Epithelial cell of esophagus (primary cell): ENCODE data around the gene GARRE1.
A peak's percentile ranks its signal among the peaks of the same experiment; 100 is the strongest.

Experiments
- DNase-seq: peaks from one replicate; pipeline ENCODE4 v3.0.0; 2010; ENCODE audit warnings: low read depth
- H3K4me3 ChIP-seq: 2 replicates; pipeline ENCODE4 v1.5.1; 2011; ENCODE audit warnings: mild to moderate bottlenecking, low read length, control low read depth
- CTCF ChIP-seq: IDR thresholded peaks from 2 replicates; pipeline ENCODE4 v1.5.1; 2011; ENCODE audit warnings: low read depth, mild to moderate bottlenecking, low read length, control low read depth, inconsistent platforms; ENCODE audit not compliant: insufficient read depth; ENCODE audit errors: missing control alignments

The GARRE1 gene

DNA sequence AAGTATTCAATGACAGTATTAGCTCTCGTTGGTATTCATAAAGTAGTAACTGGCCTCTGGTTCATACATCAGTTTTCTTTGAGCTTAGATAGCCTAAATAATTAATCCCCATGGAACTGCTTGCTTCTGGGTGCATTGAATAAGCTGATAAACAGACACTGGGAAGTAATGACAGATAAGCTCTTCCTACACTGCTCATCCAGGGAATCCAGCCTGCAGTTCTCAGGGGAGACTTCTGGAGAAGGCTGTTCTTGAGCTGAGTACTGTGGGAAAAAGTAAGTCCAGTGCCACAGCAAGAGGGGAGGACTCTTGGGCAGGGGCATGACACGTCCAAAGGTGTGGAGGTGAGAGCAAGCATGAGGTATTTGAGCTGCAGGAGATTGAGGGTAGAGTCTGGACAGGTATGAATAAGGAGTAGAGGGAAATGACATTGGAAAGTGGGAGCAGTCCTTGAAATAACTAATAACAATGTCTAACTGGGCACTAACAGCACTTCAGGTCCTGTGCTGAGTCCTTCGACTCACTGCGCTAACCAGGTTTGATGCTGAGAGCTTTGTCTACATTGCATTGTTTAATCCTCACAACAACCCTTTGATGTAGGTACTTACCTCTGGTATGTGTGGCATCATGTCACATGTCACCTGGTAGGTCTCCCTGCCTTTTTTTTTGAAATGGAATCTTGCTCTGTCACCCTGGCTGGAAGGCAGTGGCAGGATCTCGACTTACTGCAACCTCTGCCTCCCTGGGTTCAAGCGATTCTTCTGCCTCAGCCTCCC is 7.2 kb downstream of the GARRE1 start:
- H3K4me3 ChIP-seq: no peak overlapping the region
- no peak for DNase-seq
- no peak for TF ChIP-seq CTCF

GRCh38 chr19:34263745-34264237 is 9.4 kb downstream of the GARRE1 start:
- no peak for TF ChIP-seq CTCF
- no peak overlapping the region for H3K4me3 ChIP-seq
- DNase-seq: no peak

DNA sequence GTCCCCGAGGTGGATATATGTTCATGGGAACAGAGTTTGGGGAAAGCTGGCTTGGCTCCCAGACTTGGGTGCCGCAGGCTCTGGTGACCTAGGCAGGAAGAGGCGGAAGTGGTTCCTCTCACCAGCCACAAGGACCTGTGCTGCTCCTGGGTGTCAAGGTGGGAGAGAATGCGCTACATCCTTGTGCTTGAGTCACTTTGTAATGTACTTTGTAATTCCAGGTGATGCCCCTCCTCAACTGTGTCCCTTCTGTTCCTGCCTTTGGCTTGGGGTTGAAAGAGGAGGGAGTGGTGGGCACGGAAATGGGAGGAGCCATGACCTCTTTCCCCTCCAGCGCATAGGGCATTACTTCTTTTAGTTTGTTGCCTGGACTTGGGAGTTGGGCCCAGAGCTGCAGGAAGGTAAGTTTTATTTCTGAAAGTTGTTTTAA is 10.9 kb downstream of the GARRE1 start:
- no peak for TF ChIP-seq CTCF
- DNase-seq: peak; percentile 79
- H3K4me3 ChIP-seq: no peak overlapping the region

- DNase-seq: no peak
- no peak for TF ChIP-seq CTCF
- H3K4me3 ChIP-seq: no peak overlapping the region
These were observed 14.7 kb downstream of the GARRE1 start for GRCh38 chr19:34269081-34269480.

GRCh38 chr19:34269489-34269888 is 15.1 kb downstream of the GARRE1 start:
- H3K4me3 ChIP-seq: no peak overlapping the region
- no peak for TF ChIP-seq CTCF
- DNase-seq: no peak

DNA sequence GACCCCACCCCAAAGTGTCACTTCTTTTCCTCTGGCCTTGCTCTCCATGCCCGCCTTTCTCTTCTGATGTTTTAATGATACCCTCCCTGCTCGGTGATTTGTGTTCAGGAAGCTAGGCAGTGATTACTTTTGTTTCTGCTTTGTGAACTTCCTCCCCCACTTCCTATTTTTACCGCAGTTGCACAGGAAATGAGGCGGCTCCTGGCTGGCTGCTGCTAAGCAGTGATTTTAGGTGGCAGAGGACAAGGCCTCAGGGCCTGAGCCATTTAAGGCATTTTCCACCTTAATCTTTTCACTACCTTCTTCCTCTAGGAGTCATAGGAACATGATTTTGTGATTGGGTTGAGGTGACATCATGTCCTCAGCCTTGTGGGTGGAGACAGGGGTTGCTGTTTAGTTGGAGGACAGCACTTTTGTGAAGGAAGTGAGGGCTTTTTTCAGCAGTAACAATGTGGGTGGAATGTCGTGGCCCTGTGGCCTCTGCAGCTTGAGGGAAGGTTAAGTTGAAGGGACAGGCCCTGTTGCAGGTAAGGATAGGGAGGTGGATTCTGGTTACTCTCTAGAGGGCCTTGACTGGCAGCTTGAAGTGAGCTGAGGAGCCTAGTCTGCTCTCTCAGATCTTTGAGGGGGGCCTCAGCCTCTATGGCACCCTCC is 15.7 kb downstream of the GARRE1 start:
- TF ChIP-seq CTCF: no peak
- DNase-seq: peak; percentile 68
- no peak overlapping the region for H3K4me3 ChIP-seq
